GM15510 (cell line): Measurements from ENCODE around the gene CCNI.

Source experiments
- POLR2A ChIP-seq: IDR thresholded peaks from 3 replicates; pipeline ENCODE4 v1.6.1; 2011; ENCODE audit warnings: borderline replicate concordance; ENCODE audit not compliant: insufficient read length; ENCODE audit errors: extremely low read depth

Gene CCNI

DNA sequence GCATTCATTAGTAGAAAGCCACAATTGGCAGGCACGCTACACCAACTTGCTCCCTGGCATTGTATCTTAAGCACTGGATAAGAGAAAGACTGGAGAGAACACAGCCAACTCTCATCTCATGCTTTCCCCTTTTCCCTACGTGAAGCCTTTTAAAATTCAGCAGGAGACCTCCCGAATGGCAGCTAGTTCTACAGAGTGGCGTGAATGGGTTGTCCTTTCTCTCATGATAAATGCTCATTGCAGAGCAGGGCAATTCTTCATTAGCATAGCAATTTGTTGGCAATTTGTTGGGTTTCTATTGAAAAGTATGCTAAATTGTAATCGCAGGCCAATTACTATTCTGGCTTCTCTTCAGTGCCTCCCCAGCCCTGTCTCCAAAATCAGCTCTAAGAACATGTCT, 78.3 kb downstream of the CCNI start:
- no peak for TF ChIP-seq POLR2A
